Measurements from ENCODE around the gene OCA2. TPM values are rescaled to one million over a fixed set of nuclear protein-coding genes. Genes with fewer than 3 reads are reported as not detected.

OCA2 gene
- total RNA-seq, 2 experiments from 2014 or later, result not detected

DNA sequence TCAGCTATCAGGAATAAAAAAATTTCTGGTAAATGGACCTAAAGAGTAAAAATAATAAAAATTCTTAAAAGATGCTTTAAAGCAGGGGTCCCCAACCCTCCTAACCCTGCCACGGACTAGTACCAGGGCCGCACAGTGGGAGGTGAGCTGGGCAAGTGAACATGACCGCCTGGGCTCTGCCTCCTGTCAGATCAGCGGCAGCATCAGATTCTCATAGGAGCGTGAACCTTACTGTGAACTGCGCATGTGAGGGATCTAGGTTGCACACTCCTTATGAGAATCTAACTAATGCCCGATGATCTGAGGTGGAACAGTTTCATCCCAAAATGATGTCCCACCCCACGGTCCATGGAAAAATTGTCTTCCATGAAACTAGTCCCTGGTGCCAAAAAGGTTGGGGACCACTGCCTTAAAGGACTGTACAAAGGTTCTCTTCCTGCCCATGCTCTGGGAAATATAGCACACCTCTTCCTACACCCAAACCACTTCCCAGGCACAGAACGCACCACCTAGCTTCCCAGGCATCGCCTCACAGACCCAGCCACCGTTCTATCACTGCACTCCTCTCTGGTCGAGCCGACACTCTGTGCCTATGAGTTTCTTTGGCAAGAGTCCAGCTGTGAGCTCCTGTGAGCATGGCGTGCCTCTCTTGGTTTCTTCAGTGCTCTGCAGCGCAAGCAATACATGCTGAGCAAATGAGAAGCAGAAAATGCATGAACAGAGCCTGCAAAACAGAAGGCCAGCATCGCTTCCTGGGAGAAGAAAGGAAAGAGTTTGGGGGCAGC lies 104.9 kb downstream of the OCA2 start:
- CTCF ChIA-PET, result no interaction called here
- no peak for ATAC-seq
- no peak overlapping the region for H3K4me3 Mint-ChIP-seq
- POLR2A ChIA-PET, result no interaction called here
- no peaks in the 10 kb centered on the region for H3K9me3 Mint-ChIP-seq (ENCODE audit: insufficient read depth)
- no peaks in the 10 kb centered on the region for H3K36me3 Mint-ChIP-seq (ENCODE audit: low read depth)
- H3K27me3 Mint-ChIP-seq (ENCODE audit: low read depth), result no peaks in the 10 kb centered on the region
- no peaks in the 10 kb centered on the region for H3K4me1 Mint-ChIP-seq (ENCODE audit: low read depth)
- DNase-seq, result no peak
- no peak overlapping the region for H3K27ac Mint-ChIP-seq

DNA sequence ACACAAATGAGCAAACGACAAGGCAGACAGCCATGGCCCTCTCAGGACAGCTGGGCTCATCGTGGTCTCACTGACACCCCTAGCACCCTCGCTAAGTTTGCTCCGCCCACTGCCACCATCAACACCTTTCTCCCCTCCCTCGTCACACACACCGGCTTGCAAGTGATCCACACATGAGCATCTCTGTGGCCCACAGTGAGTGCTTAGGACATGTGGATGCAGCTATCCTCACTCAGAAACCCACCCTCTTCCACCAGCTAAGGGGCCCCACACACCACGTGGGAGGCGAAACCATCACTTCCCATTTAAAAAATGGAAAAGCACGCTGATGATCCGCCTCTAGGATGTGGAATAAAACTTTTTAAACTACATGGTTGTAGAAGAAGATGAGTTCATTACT lies 105.6 kb downstream of the OCA2 start:
- H3K27me3 Mint-ChIP-seq (ENCODE audit: low read depth), result no peaks in the 10 kb centered on the region
- CTCF ChIA-PET, result no interaction called here

DNA sequence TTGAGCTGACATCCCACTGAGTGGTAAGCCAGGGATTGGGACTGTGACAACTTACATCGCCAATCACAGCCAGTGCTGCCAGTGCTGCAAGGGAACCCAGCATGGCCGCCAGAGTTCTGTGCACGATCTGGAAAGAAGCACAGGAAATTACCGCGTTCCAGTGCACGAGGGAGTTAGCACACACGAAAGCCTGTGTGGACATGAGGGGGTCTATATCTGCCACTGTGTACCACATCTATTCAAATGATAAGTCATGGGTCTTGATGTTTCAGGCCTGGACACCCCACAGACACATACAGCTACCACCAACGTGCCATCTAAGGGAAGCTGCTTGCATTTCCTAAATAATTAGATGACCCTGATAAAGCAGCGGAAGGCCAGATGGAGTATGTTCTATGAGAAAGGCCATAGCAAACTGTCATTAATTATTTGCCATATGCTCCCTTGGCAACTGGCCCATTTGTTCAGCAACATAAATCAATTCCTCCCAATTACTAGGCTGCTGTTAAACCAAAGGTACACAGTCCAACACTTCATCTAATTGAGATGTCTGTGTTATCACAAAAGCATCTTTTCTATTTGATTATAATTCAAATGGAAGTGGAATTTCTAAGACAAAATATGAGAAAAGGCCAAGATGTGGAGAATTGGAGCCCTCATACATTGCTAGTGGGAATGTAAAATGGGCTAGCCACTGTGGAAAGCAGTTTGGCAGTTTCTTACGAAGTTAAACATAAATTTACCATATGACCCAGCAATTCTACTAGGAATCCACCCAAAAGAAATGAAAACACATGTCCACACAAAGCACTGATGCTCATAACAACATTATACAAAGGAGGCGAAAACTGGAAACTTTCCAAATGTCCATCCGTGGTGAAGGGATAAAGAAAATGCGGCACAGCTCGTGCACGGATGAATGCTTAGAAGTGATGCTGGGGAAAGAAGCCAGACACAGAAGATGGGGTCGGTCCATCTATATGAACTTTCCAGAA lies 108.3 kb downstream of the OCA2 start:
- POLR2A ChIA-PET, result no interaction called here
- Mint-ChIP-seq H3K36me3 (ENCODE audit: low read depth) (no peaks in the 10 kb centered on the region), H3K4me3 (no peak overlapping the region)

More for the DNA sequence above, 105.6 kb downstream of the OCA2 start:
- Mint-ChIP-seq H3K9me3 (ENCODE audit: insufficient read depth) (no peaks in the 10 kb centered on the region), H3K4me3 (no peak overlapping the region), H3K27ac (no peak overlapping the region), H3K4me1 (ENCODE audit: low read depth) (no peaks in the 10 kb centered on the region), H3K36me3 (ENCODE audit: low read depth) (no peaks in the 10 kb centered on the region)
- POLR2A ChIA-PET, result no interaction called here
- ATAC-seq, result no peak
- DNase-seq, result no peak

DNA sequence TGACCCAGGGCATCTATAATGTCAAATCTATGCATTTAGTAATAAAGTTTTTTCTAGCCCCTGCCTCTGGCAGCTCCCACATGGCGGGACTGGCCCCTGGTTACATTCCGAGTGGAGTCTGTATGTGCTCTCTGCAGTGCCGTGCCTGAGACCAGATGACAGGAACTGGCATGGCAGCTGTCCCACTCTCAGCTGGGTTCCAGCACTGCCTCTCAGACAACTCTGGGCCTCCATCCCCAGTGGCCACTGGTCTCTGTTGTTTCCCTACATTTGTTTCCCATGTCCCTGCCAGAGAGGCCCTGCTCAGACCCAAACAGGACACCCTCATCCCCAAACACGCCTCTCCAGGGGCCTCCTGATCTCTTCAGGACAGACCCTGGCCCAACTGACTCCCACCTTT lies 109.3 kb downstream of the OCA2 start:
- Mint-ChIP-seq H3K36me3 (ENCODE audit: low read depth) (no peaks in the 10 kb centered on the region), H3K9me3 (ENCODE audit: insufficient read depth) (no peaks in the 10 kb centered on the region), H3K4me3 (no peak overlapping the region), H3K27ac (no peak overlapping the region), H3K27me3 (ENCODE audit: low read depth) (no peaks in the 10 kb centered on the region), H3K4me1 (ENCODE audit: low read depth) (no peaks in the 10 kb centered on the region)
- no peak for ATAC-seq
- POLR2A ChIA-PET, result no interaction called here
- DNase-seq, result no peak
- CTCF ChIA-PET, result no interaction called here

More for the DNA sequence above, 108.3 kb downstream of the OCA2 start:
- Mint-ChIP-seq H3K9me3 (ENCODE audit: insufficient read depth) (no peaks in the 10 kb centered on the region), H3K27ac (no peak overlapping the region), H3K4me1 (ENCODE audit: low read depth) (no peaks in the 10 kb centered on the region), H3K27me3 (ENCODE audit: low read depth) (no peaks in the 10 kb centered on the region)
- CTCF ChIA-PET, result no interaction called here
- DNase-seq (no peak), ATAC-seq (no peak)

DNA sequence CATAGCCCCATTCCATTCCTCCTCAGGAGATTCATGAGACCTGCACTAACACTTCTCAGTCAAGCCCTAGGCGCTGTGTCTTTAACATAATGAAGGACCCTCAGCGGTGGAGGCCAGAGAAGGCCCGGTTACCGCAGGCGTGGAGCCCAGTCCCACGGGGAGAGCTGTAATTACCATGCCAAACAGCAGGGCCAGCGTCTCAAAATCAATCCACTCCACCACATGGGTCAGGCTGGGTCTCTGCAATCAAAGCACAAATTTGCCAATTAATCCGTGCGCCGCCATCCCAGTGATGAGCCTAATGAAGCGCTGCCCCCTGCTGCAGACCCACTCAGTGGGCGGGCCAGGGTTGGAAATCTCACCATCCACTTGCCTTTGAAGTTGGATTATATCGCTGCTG lies 109.7 kb downstream of the OCA2 start:
- CTCF ChIA-PET, result no interaction called here
- H3K27me3 Mint-ChIP-seq (ENCODE audit: low read depth), result no peaks in the 10 kb centered on the region
- DNase-seq (no peak), ATAC-seq (no peak)
- no peak overlapping the region for H3K4me3 Mint-ChIP-seq
- H3K4me1 Mint-ChIP-seq (ENCODE audit: low read depth), result no peaks in the 10 kb centered on the region
- POLR2A ChIA-PET, result no interaction called here
- no peaks in the 10 kb centered on the region for H3K36me3 Mint-ChIP-seq (ENCODE audit: low read depth)
- H3K27ac Mint-ChIP-seq, result no peak overlapping the region
- H3K9me3 Mint-ChIP-seq (ENCODE audit: insufficient read depth), result no peaks in the 10 kb centered on the region

DNA sequence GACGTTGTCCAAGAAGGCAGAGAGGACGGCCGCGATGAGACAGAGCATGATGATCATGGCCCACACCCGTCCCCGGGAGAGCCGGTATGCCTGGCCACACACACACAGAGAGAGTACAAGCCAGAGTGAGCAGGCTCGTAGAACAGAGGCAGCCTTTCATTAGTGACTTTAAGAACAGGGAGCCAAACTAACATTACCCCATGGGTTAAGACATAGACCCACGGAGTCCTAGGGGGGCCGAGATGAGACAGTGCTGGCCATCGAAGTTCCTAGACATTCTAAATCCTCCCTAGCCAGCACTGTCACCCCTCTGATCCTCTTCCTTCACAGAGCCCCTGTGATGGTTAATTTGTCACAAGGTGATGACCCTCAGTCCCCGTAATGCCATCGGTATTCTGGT lies 114.0 kb downstream of the OCA2 start:
- ChIA-PET CTCF (no interaction called here), POLR2A (no interaction called here)
- no peak for ATAC-seq
- no peak for DNase-seq
- Mint-ChIP-seq H3K4me1 (ENCODE audit: low read depth) (no peaks in the 10 kb centered on the region), H3K27me3 (ENCODE audit: low read depth) (no peaks in the 10 kb centered on the region), H3K9me3 (ENCODE audit: insufficient read depth) (no peaks in the 10 kb centered on the region), H3K27ac (no peak overlapping the region), H3K4me3 (no peak overlapping the region), H3K36me3 (ENCODE audit: low read depth) (no peaks in the 10 kb centered on the region)

DNA sequence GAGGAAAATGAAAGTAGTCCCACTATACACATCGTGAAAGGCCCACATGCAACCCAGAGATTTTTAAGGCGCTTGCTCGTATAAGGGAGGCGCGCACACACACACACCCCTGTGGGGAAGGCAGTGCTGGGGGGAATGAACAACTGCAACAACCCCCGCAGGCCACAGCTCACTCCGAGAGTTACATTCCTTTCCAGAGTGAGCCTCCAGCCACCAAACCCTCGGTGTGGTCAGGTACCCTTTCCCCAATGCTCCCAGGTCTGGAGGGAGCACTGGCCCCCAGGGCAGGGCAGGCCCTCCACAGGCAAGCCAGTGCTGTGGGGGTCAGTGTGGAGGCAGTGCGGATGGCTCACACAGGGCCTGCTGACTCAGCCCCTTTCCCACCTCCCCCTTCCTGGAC lies 115.6 kb downstream of the OCA2 start:
- POLR2A ChIA-PET, result no interaction called here
- H3K4me1 Mint-ChIP-seq (ENCODE audit: low read depth), result no peaks in the 10 kb centered on the region
- no peaks in the 10 kb centered on the region for H3K9me3 Mint-ChIP-seq (ENCODE audit: insufficient read depth)
- ATAC-seq (no peak), DNase-seq (no peak)
- H3K27ac Mint-ChIP-seq, result no peak overlapping the region
- CTCF ChIA-PET, result no interaction called here
- no peaks in the 10 kb centered on the region for H3K36me3 Mint-ChIP-seq (ENCODE audit: low read depth)
- H3K27me3 Mint-ChIP-seq (ENCODE audit: low read depth), result no peaks in the 10 kb centered on the region
- no peak overlapping the region for H3K4me3 Mint-ChIP-seq

DNA sequence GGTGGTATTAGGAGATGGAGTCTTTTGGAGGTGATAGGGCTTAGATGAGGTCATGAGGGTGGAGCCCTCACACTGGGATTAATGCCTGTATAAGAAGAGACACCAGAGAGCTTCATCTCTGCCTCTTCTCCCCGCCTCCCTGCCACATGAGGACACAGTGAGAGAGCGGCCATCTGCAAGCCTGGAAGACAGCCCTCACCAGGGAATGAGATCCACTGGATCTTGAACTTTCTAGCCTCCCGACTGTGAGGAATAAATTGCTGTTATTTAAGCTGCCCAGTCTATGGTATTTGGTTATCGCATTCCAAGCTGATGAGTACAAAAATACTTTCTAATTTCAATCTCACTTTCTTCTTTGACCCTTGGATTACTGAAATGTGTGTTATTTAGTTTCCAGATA lies 121.4 kb downstream of the OCA2 start:
- no peaks in the 10 kb centered on the region for H3K27me3 Mint-ChIP-seq (ENCODE audit: low read depth)
- H3K9me3 Mint-ChIP-seq (ENCODE audit: insufficient read depth), result no peaks in the 10 kb centered on the region
- no peak overlapping the region for H3K4me3 Mint-ChIP-seq
- no peaks in the 10 kb centered on the region for H3K36me3 Mint-ChIP-seq (ENCODE audit: low read depth)
- CTCF ChIA-PET, result no interaction called here
- no peak overlapping the region for H3K27ac Mint-ChIP-seq
- ATAC-seq (no peak), DNase-seq (no peak)
- POLR2A ChIA-PET, result no interaction called here
- no peaks in the 10 kb centered on the region for H3K4me1 Mint-ChIP-seq (ENCODE audit: low read depth)

DNA sequence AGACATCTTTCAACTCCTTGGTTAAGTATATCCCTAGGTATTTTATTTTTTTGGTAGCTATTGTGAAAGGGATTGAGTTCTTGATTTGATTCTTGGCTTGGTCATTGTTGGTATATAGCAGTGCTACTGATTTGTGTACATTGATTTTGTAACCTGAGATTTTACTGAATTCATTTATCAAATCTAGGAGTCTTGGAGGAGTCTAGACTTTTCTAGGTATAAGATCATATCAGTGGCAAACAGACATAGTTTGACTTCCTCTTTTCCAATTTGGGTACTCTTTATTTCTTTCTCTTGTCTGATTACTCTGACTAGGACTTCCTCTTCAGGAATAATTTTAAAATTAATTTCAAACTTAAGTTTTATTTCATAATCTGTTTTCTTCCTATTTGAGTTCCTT lies 125.2 kb downstream of the OCA2 start:
- DNase-seq, result no peak
- ChIA-PET POLR2A (no interaction called here), CTCF (no interaction called here)
- no peaks in the 10 kb centered on the region for H3K4me1 Mint-ChIP-seq (ENCODE audit: low read depth)
- ATAC-seq, result no peak
- H3K27ac Mint-ChIP-seq, result no peak overlapping the region
- no peaks in the 10 kb centered on the region for H3K9me3 Mint-ChIP-seq (ENCODE audit: insufficient read depth)
- H3K4me3 Mint-ChIP-seq, result no peak overlapping the region
- H3K27me3 Mint-ChIP-seq (ENCODE audit: low read depth), result no peaks in the 10 kb centered on the region
- no peaks in the 10 kb centered on the region for H3K36me3 Mint-ChIP-seq (ENCODE audit: low read depth)

DNA sequence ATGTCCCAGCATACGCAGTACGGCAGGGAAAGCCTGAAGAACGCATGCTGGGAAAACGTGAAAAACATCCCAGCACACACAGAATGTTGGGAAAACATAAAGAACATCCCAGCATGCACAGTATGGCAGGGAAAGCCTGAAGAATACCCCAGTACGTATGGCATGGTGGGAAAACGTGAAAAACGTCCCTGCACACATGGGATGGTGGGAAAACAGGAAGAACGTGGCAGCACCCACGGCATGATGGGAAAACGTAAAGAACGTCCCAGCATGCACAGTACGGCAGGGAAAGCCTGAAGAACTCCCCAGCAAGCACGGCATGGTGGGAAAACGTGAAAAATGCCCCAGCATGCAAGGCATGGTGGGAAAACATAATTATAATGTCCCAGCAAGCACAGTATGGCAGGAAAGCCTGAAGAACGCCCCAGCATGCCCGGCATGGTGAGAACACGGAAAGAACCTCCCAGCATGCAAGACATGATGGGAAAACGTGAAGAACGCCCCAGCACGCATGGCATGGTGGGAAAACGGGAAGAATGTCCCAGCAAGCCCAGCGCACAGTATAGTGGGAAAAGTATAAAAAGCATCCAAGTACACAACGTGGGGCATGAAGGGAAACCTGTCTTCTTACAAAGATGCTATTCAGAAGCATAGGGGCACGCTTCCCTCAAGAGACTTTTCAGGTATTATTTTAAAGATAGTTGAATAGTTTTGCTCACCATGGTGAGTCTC lies 128.3 kb downstream of the OCA2 start:
- Mint-ChIP-seq H3K4me1 (ENCODE audit: low read depth) (no peaks in the 10 kb centered on the region), H3K27me3 (ENCODE audit: low read depth) (no peaks in the 10 kb centered on the region), H3K27ac (no peak overlapping the region), H3K4me3 (no peak overlapping the region), H3K36me3 (ENCODE audit: low read depth) (no peaks in the 10 kb centered on the region), H3K9me3 (ENCODE audit: insufficient read depth) (no peaks in the 10 kb centered on the region)
- ATAC-seq (no peak), DNase-seq (no peak)
- POLR2A ChIA-PET, result no interaction called here
- CTCF ChIA-PET, result no interaction called here

DNA sequence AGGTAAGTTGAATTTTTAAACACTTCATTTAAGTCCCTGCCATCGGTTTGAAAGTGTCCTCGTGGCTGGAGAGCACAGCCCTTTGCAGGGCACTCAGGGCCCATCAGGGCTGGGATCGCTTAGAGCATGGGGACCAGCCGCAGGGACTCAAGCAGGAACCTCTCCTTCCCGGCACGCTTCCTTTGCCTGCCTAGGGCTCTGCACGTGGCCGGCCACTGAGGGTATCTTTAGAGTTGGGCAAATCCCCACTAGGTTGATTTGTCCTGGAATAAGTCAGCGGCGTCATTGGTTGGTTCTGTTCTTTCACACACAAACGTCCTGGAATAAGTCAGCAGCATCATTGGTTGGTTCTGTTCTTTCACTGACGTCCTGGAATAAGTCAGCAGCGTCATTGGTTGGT lies 131.6 kb downstream of the OCA2 start:
- Mint-ChIP-seq H3K27me3 (ENCODE audit: low read depth) (no peaks in the 10 kb centered on the region), H3K9me3 (ENCODE audit: insufficient read depth) (no peaks in the 10 kb centered on the region), H3K4me1 (ENCODE audit: low read depth) (no peaks in the 10 kb centered on the region), H3K27ac (no peak overlapping the region), H3K4me3 (no peak overlapping the region), H3K36me3 (ENCODE audit: low read depth) (no peaks in the 10 kb centered on the region)
- DNase-seq, result no peak
- no peak for ATAC-seq
- ChIA-PET CTCF (no interaction called here), POLR2A (no interaction called here)

DNA sequence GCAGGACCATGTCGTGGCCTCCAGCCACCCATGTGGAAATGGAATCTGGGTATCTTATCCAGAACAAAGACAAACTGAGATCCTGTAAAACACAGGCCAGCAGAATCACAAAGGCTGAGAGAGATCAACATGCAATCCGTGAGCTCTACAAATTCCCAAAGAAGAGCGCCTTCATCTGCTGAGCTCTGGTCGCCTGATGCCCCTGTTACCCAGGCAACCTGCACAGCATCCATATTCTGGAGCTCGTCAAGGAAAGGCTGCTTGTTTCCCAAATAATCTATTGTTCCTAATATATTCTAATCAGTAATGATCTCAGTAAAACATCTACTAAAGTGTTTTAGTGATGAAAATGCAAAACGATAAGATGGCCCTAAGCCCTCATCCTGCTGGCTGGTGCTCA lies 133.6 kb downstream of the OCA2 start:
- Mint-ChIP-seq H3K27me3 (ENCODE audit: low read depth) (no peaks in the 10 kb centered on the region), H3K4me1 (ENCODE audit: low read depth) (no peaks in the 10 kb centered on the region), H3K4me3 (no peak overlapping the region), H3K9me3 (ENCODE audit: insufficient read depth) (no peaks in the 10 kb centered on the region), H3K36me3 (ENCODE audit: low read depth) (no peaks in the 10 kb centered on the region), H3K27ac (no peak overlapping the region)
- DNase-seq (no peak), ATAC-seq (no peak)
- ChIA-PET POLR2A (no interaction called here), CTCF (no interaction called here)

All from activated CD8-positive, alpha-beta T cell treated with anti-CD3 and anti-CD28 coated beads, Interleukin-2, amount 10 ng/mL, durations not matched to agents 7 days and 5 days (primary cell).